HL-60 (cell line): ENCODE results near the gene TOGARAM2.

ENCODE experiments used
- DNase-seq, 2 experiments: peaks; one replicate each; pipeline ENCODE4 v3.0.0-alpha.2; 2010 to 2020; ENCODE audit warnings: low read depth in 1 of 2, low spot score in 1 of 2
- H3K27ac ChIP-seq: fragments of 250-450 bp; sonication (Bioruptor Pico); replicated peaks from 2 replicates; pipeline ENCODE4 v1.5.1; 2020; ENCODE audit warnings: mild to moderate bottlenecking, moderate library complexity
- H3K27me3 ChIP-seq: fragments of 250-450 bp; sonication (Bioruptor Pico); 2 replicates; pipeline ENCODE4 v1.5.1; 2021; ENCODE audit warnings: mild to moderate bottlenecking, moderate library complexity; ENCODE audit not compliant: insufficient read depth, poor library complexity, severe bottlenecking
- H3K4me3 ChIP-seq: replicated peaks from 2 replicates; pipeline ENCODE4 v1.5.1; 2011; ENCODE audit warnings: mild to moderate bottlenecking, control low read depth, low read length; ENCODE audit not compliant: insufficient read depth
- GABPA ChIP-seq: IDR thresholded peaks from 2 replicates; pipeline ENCODE4 v1.6.1; 2012; ENCODE audit warnings: low read depth
- POLR2AphosphoS5 ChIP-seq: IDR thresholded peaks from 2 replicates; pipeline ENCODE4 v1.6.1; 2012; ENCODE audit warnings: low read depth
- SPI1 ChIP-seq: IDR thresholded peaks from 2 replicates; pipeline ENCODE4 v1.6.1; 2012; ENCODE audit warnings: low read depth, mild to moderate bottlenecking, borderline replicate concordance
- TF ChIP-seq, protein P1 (sequence below): IDR thresholded peaks from 2 replicates; pipeline ENCODE4 v1.6.1; 2012; ENCODE audit warnings: low read depth; ENCODE audit not compliant: insufficient replicate concordance
- TF ChIP-seq, protein P2 (sequence below): IDR thresholded peaks from one replicate; pipeline ENCODE4 v1.5.1; 2011; ENCODE audit warnings: low read length, control low read depth, inconsistent platforms; ENCODE audit not compliant: insufficient read depth

TOGARAM2 gene

DNA sequence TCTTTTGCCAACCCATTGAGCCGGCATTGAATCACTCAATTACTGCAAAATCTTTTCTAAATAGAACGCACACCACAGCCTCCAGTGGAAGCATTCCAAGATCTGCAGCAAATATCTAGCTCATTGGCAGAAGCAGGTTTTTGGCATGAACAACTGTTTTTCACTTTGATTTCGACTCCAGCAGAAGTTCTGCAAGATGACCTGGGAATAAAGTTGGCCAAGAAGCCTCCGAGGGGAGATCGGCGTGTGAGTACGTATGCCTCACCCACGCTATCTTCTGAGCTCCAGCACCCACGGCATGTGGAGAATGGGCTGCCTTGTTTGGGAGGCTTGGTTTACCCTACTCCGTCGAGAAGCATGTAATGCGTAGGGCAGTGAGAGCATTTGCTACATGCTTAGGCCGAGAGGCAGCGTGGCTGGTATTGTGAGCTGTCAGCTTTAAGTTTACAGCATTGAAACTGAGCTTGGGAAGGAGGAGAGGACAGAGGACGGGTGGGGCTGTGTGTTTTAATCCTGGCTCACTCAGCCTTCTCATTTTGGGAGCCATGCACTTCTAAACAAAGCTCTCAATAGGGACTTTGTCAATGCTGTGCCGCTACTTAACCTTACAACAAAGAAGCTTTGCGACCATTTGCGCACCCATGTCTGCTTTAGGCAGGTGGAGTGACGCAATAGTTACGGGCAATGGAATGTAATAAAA lies 82.7 kb downstream of the TOGARAM2 start:
- Histone ChIP-seq H3K4me3 (no peak overlapping the region), H3K27me3 (no peaks in the 10 kb centered on the region), H3K27ac (no peak overlapping the region)
- DNase-seq = no peak
- TF ChIP-seq, protein P1, sequence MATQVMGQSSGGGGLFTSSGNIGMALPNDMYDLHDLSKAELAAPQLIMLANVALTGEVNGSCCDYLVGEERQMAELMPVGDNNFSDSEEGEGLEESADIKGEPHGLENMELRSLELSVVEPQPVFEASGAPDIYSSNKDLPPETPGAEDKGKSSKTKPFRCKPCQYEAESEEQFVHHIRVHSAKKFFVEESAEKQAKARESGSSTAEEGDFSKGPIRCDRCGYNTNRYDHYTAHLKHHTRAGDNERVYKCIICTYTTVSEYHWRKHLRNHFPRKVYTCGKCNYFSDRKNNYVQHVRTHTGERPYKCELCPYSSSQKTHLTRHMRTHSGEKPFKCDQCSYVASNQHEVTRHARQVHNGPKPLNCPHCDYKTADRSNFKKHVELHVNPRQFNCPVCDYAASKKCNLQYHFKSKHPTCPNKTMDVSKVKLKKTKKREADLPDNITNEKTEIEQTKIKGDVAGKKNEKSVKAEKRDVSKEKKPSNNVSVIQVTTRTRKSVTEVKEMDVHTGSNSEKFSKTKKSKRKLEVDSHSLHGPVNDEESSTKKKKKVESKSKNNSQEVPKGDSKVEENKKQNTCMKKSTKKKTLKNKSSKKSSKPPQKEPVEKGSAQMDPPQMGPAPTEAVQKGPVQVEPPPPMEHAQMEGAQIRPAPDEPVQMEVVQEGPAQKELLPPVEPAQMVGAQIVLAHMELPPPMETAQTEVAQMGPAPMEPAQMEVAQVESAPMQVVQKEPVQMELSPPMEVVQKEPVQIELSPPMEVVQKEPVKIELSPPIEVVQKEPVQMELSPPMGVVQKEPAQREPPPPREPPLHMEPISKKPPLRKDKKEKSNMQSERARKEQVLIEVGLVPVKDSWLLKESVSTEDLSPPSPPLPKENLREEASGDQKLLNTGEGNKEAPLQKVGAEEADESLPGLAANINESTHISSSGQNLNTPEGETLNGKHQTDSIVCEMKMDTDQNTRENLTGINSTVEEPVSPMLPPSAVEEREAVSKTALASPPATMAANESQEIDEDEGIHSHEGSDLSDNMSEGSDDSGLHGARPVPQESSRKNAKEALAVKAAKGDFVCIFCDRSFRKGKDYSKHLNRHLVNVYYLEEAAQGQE = no peak
- TF ChIP-seq SPI1 = no peak
- no peak for TF ChIP-seq POLR2AphosphoS5
- TF ChIP-seq GABPA = no peak
- TF ChIP-seq, protein P2, sequence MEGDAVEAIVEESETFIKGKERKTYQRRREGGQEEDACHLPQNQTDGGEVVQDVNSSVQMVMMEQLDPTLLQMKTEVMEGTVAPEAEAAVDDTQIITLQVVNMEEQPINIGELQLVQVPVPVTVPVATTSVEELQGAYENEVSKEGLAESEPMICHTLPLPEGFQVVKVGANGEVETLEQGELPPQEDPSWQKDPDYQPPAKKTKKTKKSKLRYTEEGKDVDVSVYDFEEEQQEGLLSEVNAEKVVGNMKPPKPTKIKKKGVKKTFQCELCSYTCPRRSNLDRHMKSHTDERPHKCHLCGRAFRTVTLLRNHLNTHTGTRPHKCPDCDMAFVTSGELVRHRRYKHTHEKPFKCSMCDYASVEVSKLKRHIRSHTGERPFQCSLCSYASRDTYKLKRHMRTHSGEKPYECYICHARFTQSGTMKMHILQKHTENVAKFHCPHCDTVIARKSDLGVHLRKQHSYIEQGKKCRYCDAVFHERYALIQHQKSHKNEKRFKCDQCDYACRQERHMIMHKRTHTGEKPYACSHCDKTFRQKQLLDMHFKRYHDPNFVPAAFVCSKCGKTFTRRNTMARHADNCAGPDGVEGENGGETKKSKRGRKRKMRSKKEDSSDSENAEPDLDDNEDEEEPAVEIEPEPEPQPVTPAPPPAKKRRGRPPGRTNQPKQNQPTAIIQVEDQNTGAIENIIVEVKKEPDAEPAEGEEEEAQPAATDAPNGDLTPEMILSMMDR = no peak

DNA sequence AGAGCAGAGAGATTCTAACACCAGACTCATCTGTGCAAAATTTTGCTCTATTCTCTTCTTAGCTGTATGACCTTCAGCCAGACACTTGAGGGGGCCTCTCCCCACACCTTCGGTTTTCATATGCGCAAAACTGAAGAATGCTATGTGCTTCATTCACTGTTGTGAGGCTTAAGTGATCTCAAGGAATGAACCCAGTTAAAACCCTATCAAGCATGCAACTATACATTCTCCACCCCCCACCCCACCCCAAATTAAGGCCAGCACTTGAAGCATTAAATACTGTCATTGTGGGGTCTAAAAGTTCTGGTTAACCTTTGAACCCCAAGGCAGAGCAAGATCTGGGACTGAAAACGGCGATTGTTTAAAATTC lies 83.2 kb downstream of the TOGARAM2 start:
- no peak for TF ChIP-seq GABPA
- TF ChIP-seq, protein P1 = no peak
- TF ChIP-seq SPI1 = no peak
- TF ChIP-seq POLR2AphosphoS5 = no peak
- TF ChIP-seq, protein P2 = no peak
- Histone ChIP-seq H3K27ac (no peak overlapping the region), H3K4me3 (no peak overlapping the region), H3K27me3 (no peaks in the 10 kb centered on the region)
- DNase-seq = no peak

DNA sequence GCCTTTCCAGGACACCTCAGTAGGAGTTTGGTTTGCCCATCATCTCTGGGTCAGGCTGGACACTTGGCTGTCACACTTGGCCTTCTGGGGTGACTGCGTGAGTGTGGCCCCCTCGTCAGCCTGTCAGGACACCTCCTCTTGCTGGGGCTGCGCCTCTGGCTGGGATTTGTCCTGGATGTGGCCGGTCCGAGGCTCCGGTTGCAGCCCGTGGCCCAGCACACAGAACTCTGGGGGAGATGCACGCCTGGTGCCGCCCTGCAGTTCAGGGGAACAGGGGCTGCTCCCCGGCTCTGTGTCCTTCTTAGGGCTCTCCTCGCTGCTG lies 83.6 kb downstream of the TOGARAM2 start:
- DNase-seq = no peak
- Histone ChIP-seq H3K4me3 (no peak overlapping the region), H3K27ac (no peak overlapping the region), H3K27me3 (no peaks in the 10 kb centered on the region)
- TF ChIP-seq SPI1 (no peak), GABPA (no peak), POLR2AphosphoS5 (no peak)
- TF ChIP-seq, protein P2 = no peak
- TF ChIP-seq, protein P1 = no peak
